ENCODE results near the gene SYT8. TPM values are rescaled to one million over a fixed set of nuclear protein-coding genes. Genes with fewer than 3 reads are reported as not detected.

Gene SYT8
- total RNA-seq, 1 experiment from 2014 or later, result not detected

Other genes starting within 250 kb of the SYT8 start
- gene KRTAP5-1, start 249.7 kb upstream of the SYT8 start, total RNA-seq (2014; rRNA removed; shearing (Covaris generic)), result not detected in 2 replicates
- gene KRTAP5-2, start 236.7 kb upstream of the SYT8 start, total RNA-seq (2014; rRNA removed; shearing (Covaris generic)), result not detected in 2 replicates
- not detected in 2 replicates for gene KRTAP5-3, start 226.5 kb upstream of the SYT8 start, total RNA-seq (2014; rRNA removed; shearing (Covaris generic))
- gene KRTAP5-4, start 212.9 kb upstream of the SYT8 start, total RNA-seq (2014; rRNA removed; shearing (Covaris generic)), result not detected in 2 replicates
- gene KRTAP5-5, start 205.2 kb upstream of the SYT8 start, total RNA-seq (2014; rRNA removed; shearing (Covaris generic)), result not detected in 2 replicates
- not detected in 2 replicates for gene KRTAP5-6, start 137.8 kb upstream of the SYT8 start, total RNA-seq (2014; rRNA removed; shearing (Covaris generic))
- 2.7 and 11.4 TPM in 2 replicates for gene IFITM10, start 84.4 kb upstream of the SYT8 start, total RNA-seq (2014; rRNA removed; shearing (Covaris generic))
- gene CTSD, start 71.1 kb upstream of the SYT8 start, total RNA-seq (2014; rRNA removed; shearing (Covaris generic)), result 974 and 1,095 TPM in 2 replicates
- not detected in 2 replicates for gene TNNI2, start 4.0 kb downstream of the SYT8 start, total RNA-seq (2014; rRNA removed; shearing (Covaris generic))
- 1.8 and 4.0 TPM in 2 replicates for gene LSP1, start 18.1 kb downstream of the SYT8 start, total RNA-seq (2014; rRNA removed; shearing (Covaris generic))
- gene PRR33, start 56.9 kb downstream of the SYT8 start, total RNA-seq (2014; rRNA removed; shearing (Covaris generic)), result not detected in 2 replicates
- not detected in 2 replicates for gene TNNT3, start 84.7 kb downstream of the SYT8 start, total RNA-seq (2014; rRNA removed; shearing (Covaris generic))
- 206 and 224 TPM in 2 replicates for gene MRPL23, start 112.3 kb downstream of the SYT8 start, total RNA-seq (2014; rRNA removed; shearing (Covaris generic))
- 0.17 TPM in 1 of 2 replicates, not detected in the other for gene H19, start 162.9 kb downstream of the SYT8 start, total RNA-seq (2014; rRNA removed; shearing (Covaris generic))

All from M059J (cell line).